HepG2 (cell line): ENCODE results near the gene KLF6.

ENCODE experiments used
- ARID5B ChIP-seq: IDR thresholded peaks from 2 replicates; pipeline ENCODE4 v1.4.0; 2020; ENCODE audit warnings: mild to moderate bottlenecking, missing genetic modification reagents
- CTCF ChIP-seq: sonication (generic); formaldehyde crosslinking; IDR thresholded peaks from 2 replicates; pipeline ENCODE4 v1.5.0; 2020; ENCODE audit warnings: mild to moderate bottlenecking, missing genetic modification reagents, moderate library complexity
- FOSL2 ChIP-seq: sonication (generic); formaldehyde crosslinking; IDR thresholded peaks from 2 replicates; pipeline ENCODE4 v1.4.0; 2020; ENCODE audit warnings: missing genetic modification reagents
- KAT7 ChIP-seq: IDR thresholded peaks from 2 replicates; pipeline ENCODE4 v1.6.1; 2018; ENCODE audit warnings: borderline replicate concordance, missing compliant biosample characterization
- KDM5A ChIP-seq: fragments of 200-600 bp; sonication (generic); IDR thresholded peaks from 2 replicates; pipeline ENCODE4 v1.7.0; 2018; ENCODE audit warnings: antibody characterized with exemption, mild to moderate bottlenecking, low read length, borderline replicate concordance
- NCOA1 ChIP-seq: sonication (generic); formaldehyde crosslinking; IDR thresholded peaks from 2 replicates; pipeline ENCODE4 v1.9.0; 2021; ENCODE audit warnings: missing genetic modification reagents
- NR2C2 ChIP-seq: sonication (generic); formaldehyde crosslinking; IDR thresholded peaks from 2 replicates; pipeline ENCODE4 v1.4.0; 2020; ENCODE audit warnings: missing genetic modification reagents, mild to moderate bottlenecking, moderate library complexity, borderline replicate concordance
- POLR2A ChIP-seq, 2 experiments: IDR thresholded peaks; 2 replicates each; pipeline ENCODE4 v1.6.1; 2011; ENCODE audit warnings: low read depth in 2 of 2, low read length in 2 of 2, mild to moderate bottlenecking in 1 of 2, moderate library complexity in 1 of 2; ENCODE audit not compliant: insufficient read depth in 1 of 2
- YY1 ChIP-seq: IDR thresholded peaks from 2 replicates; pipeline ENCODE4 v1.6.1; 2011; ENCODE audit warnings: low read length, low read depth, moderate library complexity, mild to moderate bottlenecking; ENCODE audit not compliant: insufficient read depth, insufficient replicate concordance
- ZFP1 ChIP-seq: IDR thresholded peaks from 2 replicates; pipeline ENCODE4 v1.6.1; 2016
- ZSCAN21 ChIP-seq: sonication (generic); formaldehyde crosslinking; IDR thresholded peaks from 2 replicates; pipeline ENCODE4 v1.8.0; 2022; ENCODE audit warnings: mild to moderate bottlenecking, missing genetic modification reagents, moderate library complexity, borderline replicate concordance

- TF ChIP-seq CTCF, result no peak
- TF ChIP-seq NCOA1 (CRISPR knock-in tag), result no peak
- no peak for TF ChIP-seq NR2C2 (CRISPR knock-in tag)
- TF ChIP-seq ARID5B (CRISPR knock-in tag), result no peak
- TF ChIP-seq FOSL2 (CRISPR knock-in tag), result peak; percentile 12; the same call in 1 of the 2 replicates
- TF ChIP-seq POLR2A (IDR thresholded peaks at IDR 0.05; ENCODE audit: insufficient read depth in 1 of 2, low read depth in 2 of 2, low read length in 2 of 2), result peak in 1 of 2 experiments; percentile 32; a peak in 1 of 4 replicates
- no peak for TF ChIP-seq KAT7
- TF ChIP-seq YY1, result no peak
- TF ChIP-seq ZSCAN21 (CRISPR knock-in tag), result no peak
- TF ChIP-seq ZFP1 (CRISPR knock-in tag), result no peak
- no peak for TF ChIP-seq KDM5A
These were observed 2.0 kb upstream of the KLF6 start for GRCh38 chr10:3787016-3787400.
